Breast epithelium (tissue), 4 donors: ENCODE measurements around the gene NLRP12. TPM values are rescaled to one million over a fixed set of nuclear protein-coding genes. Genes with fewer than 3 reads are reported as not detected.

ENCODE experiments used
- DNase-seq, 2 donors: peaks; one replicate each; pipeline ENCODE4 v3.0.0-alpha.2; 2019; ENCODE audit warnings: low spot score in 2 of 2
- H3K27ac ChIP-seq, 2 donors: fragments of 200-600 bp; sonication (generic) in 1 of 2; one replicate each; pipeline ENCODE4 v1.5.1; 2016 to 2019; ENCODE audit warnings: mild to moderate bottlenecking in 1 of 2
- H3K27me3 ChIP-seq, 2 donors: fragments of 200-600 bp; sonication (generic) in 1 of 2; one replicate each; pipeline versions ENCODE4 v1.5.1 to v1.6.0; 2017 to 2019; ENCODE audit warnings: control low read depth in 1 of 2, mild to moderate bottlenecking in 1 of 2
- H3K36me3 ChIP-seq: fragments of 200-600 bp; one replicate; pipeline ENCODE4 v1.5.1; 2019
- H3K4me1 ChIP-seq, 2 donors: fragments of 200-600 bp; sonication (generic); one replicate each; pipeline ENCODE4 v1.5.1; 2016 to 2019; ENCODE audit warnings: control low read depth in 1 of 2
- H3K4me3 ChIP-seq, 3 donors: fragments of 200-600 bp; sonication (generic); 1 replicate in 2 of 3; 2 replicates in 1 of 3; pipeline ENCODE4 v1.5.1; 2016 to 2019; ENCODE audit warnings: mild to moderate bottlenecking in 3 of 3, moderate library complexity in 2 of 3
- H3K9me3 ChIP-seq, 2 donors: fragments of 200-600 bp; sonication (generic) in 1 of 2; one replicate each; pipeline ENCODE4 v1.5.1; 2016 to 2019; ENCODE audit warnings: control low read depth in 1 of 2
- CTCF ChIP-seq, 3 donors: fragments of 450-650 bp; IDR thresholded peaks; one replicate each; pipeline ENCODE4 v1.5.1; 2016 to 2017; ENCODE audit warnings: antibody characterized with exemption in 3 of 3, mild to moderate bottlenecking in 3 of 3, moderate library complexity in 3 of 3
- POLR2A ChIP-seq: fragments of 450-650 bp; IDR thresholded peaks from one replicate; pipeline ENCODE4 v1.6.1; 2016; ENCODE audit warnings: antibody characterized with exemption, mild to moderate bottlenecking, moderate library complexity
- POLR2AphosphoS5 ChIP-seq, 3 donors: sonication (generic); formaldehyde crosslinking; IDR thresholded peaks; one replicate each; pipeline ENCODE4 v1.6.1; 2017; ENCODE audit warnings: antibody characterized with exemption in 3 of 3
- intact Hi-C: fragments of 100-400 bp; cut with DNase I; formaldehyde crosslinking; loops from one replicate; pipeline ENCODE4 v1.15.1; 2023; ENCODE audit warnings: low total_unique reads
- total RNA-seq, 3 donors: library from RNA; depleted of rRNA; stranded (reverse); fragments of >200 nt; gene quantifications; one replicate each; pipeline ENCODE4 v1.1.0, GENCODE V29; 2016

Gene NLRP12
- total RNA-seq, 3 donors from 2014 or later: 0.32 to 1.2 (median 0.66) TPM

GRCh38 chr19:53812335-53812734, 11.8 kb downstream of the NLRP12 start:
- H3K4me1 ChIP-seq: no peaks in the 10 kb centered on the region
- TF ChIP-seq POLR2AphosphoS5 (IDR thresholded peaks at IDR 0.05) (no peak), POLR2A (no peak), CTCF (IDR thresholded peaks at IDR 0.05) (no peak)
- DNase-seq: no peak
- no peak overlapping the region for H3K4me3 ChIP-seq
- no peaks in the 10 kb centered on the region for H3K36me3 ChIP-seq
- no peaks in the 10 kb centered on the region for H3K27me3 ChIP-seq
- intact Hi-C loops: no loop called here
- H3K27ac ChIP-seq: no peak overlapping the region
- no peaks in the 10 kb centered on the region for H3K9me3 ChIP-seq

DNA sequence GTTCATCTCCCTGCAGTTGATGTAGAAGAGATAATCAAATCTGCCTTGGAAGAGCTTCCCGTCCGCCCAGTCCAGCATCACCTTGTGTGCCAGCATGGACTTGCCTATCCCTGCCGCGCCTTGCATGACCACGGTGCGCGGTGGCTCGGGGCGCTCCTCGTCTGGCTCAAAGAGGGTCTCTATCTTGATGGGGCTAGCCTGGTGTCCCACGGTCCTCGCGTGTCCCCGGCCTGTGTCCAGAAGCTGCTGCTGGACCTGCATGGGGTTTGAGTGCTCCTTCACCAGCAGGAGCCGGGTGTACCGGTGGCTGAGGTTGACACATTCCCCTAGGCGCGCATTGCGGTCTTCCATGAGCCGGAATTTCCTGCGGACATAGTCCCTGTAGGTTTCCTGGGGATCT, 13.2 kb downstream of the NLRP12 start:
- Histone ChIP-seq H3K27ac (no peak overlapping the region), H3K4me3 (no peak overlapping the region), H3K36me3 (no peaks in the 10 kb centered on the region), H3K4me1 (no peaks in the 10 kb centered on the region), H3K27me3 (no peaks in the 10 kb centered on the region), H3K9me3 (no peaks in the 10 kb centered on the region)
- intact Hi-C loops: no loop called here
- TF ChIP-seq POLR2A (no peak), CTCF (IDR thresholded peaks at IDR 0.05) (no peak)
- no peak for DNase-seq

GRCh38 chr19:53810187-53810546, 13.9 kb downstream of the NLRP12 start:
- H3K27me3 ChIP-seq: no peaks in the 10 kb centered on the region
- intact Hi-C loops: no loop called here
- H3K4me1 ChIP-seq: no peaks in the 10 kb centered on the region
- no peak for TF ChIP-seq POLR2A
- no peaks in the 10 kb centered on the region for H3K9me3 ChIP-seq
- no peak overlapping the region for H3K4me3 ChIP-seq
- DNase-seq: no peak
- no peaks in the 10 kb centered on the region for H3K36me3 ChIP-seq
- H3K27ac ChIP-seq: no peak overlapping the region

DNA sequence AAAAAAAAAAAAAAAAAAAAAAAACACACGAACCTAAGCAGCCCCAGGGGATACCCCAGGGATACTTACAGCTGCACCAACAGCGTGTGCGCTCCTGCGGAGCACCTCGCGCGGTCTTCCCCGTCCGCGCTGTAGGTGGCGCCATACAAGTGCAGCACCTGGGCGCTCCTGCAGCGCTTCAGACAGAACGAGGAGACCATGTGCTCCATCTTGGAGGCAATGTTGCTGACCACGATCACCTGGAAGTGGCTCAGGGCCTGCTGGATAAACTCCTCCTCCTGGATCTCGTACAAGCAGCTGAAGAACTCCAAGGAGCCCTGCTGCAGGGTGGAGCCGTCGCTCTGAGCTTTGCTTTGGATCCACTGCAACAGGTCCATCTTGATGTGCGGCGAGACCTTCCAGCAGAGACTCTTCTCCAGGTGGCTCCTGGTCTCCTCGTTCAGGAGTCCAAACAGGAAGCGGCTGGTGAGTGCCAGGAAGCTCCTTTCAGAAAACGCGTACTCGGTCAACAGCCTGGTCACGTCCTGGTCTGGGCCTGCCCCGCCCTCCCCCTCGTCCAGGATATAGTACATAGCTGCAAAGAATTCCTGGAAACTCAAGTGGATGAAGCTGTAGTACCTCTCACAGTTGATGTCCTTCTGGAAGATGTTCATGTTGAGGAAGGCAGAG, 14.5 kb downstream of the NLRP12 start:
- DNase-seq: no peak
- intact Hi-C loops: loop anchor here (10.0 kb wide), 1 partner anchor 735 kb away; no protein-coding TSS in a partner anchor
- Histone ChIP-seq H3K9me3 (no peaks in the 10 kb centered on the region), H3K4me1 (no peaks in the 10 kb centered on the region), H3K4me3 (no peak overlapping the region), H3K27me3 (no peaks in the 10 kb centered on the region), H3K27ac (no peak overlapping the region), H3K36me3 (no peaks in the 10 kb centered on the region)
- TF ChIP-seq POLR2AphosphoS5 (IDR thresholded peaks at IDR 0.05) (no peak), POLR2A (no peak), CTCF (IDR thresholded peaks at IDR 0.05) (no peak)

DNA sequence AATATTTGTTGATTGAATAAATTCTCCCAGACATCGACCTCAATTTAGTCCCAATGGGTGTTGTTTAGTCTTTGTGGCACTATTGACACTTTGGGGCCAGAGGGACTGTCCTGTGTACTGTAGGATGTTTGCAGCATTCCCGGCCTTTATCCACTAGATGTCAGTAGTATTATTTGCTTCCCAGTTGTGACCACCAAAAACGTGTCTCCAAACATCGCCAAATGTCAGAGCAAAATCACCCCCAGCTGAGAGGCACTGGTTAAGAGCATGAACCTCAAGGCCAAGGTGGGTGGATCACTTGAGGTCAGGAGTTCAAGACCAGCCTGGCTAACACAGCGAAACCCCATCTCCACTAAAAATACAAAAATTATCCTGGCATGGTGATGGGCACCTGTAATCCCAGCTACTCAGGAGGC, 15.4 kb downstream of the NLRP12 start:
- no peak for TF ChIP-seq POLR2AphosphoS5 (IDR thresholded peaks at IDR 0.05)
- TF ChIP-seq CTCF (IDR thresholded peaks at IDR 0.05): no peak
- TF ChIP-seq POLR2A: no peak
- no peak overlapping the region for H3K27ac ChIP-seq
- H3K4me3 ChIP-seq: no peak overlapping the region
- H3K27me3 ChIP-seq: no peaks in the 10 kb centered on the region
- no peaks in the 10 kb centered on the region for H3K36me3 ChIP-seq
- intact Hi-C loops: loop anchor here (10.0 kb wide), 1 partner anchor 734 kb away; no protein-coding TSS in a partner anchor
- H3K9me3 ChIP-seq: no peaks in the 10 kb centered on the region
- DNase-seq: no peak
- H3K4me1 ChIP-seq: no peaks in the 10 kb centered on the region
